IMR-90 (cell line): ENCODE measurements around the gene CENPU.

ENCODE experiments used
- MXI1 ChIP-seq: IDR thresholded peaks from 2 replicates; pipeline ENCODE4 v1.6.1; 2012; ENCODE audit warnings: low read depth, mild to moderate bottlenecking, low read length, moderate library complexity, borderline replicate concordance
- RAD21 ChIP-seq: IDR thresholded peaks from 2 replicates; pipeline ENCODE4 v1.6.1; 2012; ENCODE audit warnings: low read length, improper control_type of control experiment
- TF ChIP-seq, protein P1 (sequence below): conservative IDR thresholded peaks from 2 replicates; pipeline ENCODE4 v1.5.1; 2012; ENCODE audit warnings: mild to moderate bottlenecking, low read depth, low read length, improper control_type of control experiment

DNA sequence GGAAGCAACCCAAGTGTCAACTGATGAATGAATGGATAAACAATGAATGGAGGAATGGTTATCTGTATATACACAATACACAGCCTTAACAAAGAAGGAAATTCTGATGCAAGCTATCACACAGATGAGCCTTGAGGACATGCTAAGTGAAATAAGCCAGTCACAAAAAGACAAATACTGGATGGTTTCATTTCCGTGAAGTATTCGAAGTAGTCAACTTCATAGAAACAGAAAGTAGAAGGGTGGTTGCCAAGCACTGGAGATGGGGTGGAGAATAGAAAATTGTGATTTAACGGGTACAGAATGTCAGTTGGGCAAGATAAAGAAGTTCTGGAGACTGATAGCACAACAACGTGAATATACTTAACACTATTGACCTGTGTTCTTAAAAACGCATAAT lies 28.2 kb downstream of the CENPU start:
- TF ChIP-seq RAD21 (no peak), MXI1 (no peak)
- TF ChIP-seq, protein P1, sequence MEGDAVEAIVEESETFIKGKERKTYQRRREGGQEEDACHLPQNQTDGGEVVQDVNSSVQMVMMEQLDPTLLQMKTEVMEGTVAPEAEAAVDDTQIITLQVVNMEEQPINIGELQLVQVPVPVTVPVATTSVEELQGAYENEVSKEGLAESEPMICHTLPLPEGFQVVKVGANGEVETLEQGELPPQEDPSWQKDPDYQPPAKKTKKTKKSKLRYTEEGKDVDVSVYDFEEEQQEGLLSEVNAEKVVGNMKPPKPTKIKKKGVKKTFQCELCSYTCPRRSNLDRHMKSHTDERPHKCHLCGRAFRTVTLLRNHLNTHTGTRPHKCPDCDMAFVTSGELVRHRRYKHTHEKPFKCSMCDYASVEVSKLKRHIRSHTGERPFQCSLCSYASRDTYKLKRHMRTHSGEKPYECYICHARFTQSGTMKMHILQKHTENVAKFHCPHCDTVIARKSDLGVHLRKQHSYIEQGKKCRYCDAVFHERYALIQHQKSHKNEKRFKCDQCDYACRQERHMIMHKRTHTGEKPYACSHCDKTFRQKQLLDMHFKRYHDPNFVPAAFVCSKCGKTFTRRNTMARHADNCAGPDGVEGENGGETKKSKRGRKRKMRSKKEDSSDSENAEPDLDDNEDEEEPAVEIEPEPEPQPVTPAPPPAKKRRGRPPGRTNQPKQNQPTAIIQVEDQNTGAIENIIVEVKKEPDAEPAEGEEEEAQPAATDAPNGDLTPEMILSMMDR = no peak
